ENCODE results near the gene PAM. TPM values are rescaled to one million over a fixed set of nuclear protein-coding genes. Genes with fewer than 3 reads are reported as not detected.
A peak's percentile ranks its signal among the peaks of the same experiment; 100 is the strongest.
"Not testable (repeated sequence)": the region's sequence is repeated elsewhere in the genome, so short reads cannot be mapped to it uniquely, and the experiment has no call there.

PAM gene
- total and polyA plus RNA-seq, 2 of the 8 experiments (the other 6 are each of a cell fraction or from before 2014, with no cell fraction given), result 30.4 to 67.8 TPM

GRCh38 chr5:102751903-102752376 lies 3.2 kb upstream of the PAM start:
- Histone ChIP-seq H4K91ac (replicated peaks; ENCODE audit: insufficient read length, low read length) (peak overlapping the region; percentile 56), H3K27me3 (replicated peaks in 1 of 4; ENCODE audit: control insufficient read depth in 3 of 4, extremely low read depth in 1 of 4, insufficient read depth in 3 of 4, low read length in 3 of 4) (peaks cover 1 to 14% (median 13%) of the 10 kb centered on the region in 4 experiments), H3K4me1 (replicated peaks in 1 of 4; ENCODE audit: control insufficient read depth in 3 of 4, insufficient read depth in 4 of 4, low read length in 3 of 4) (peaks cover 6 to 16% (median 11%) of the 10 kb centered on the region in 4 experiments), H3K23me2 (ENCODE audit: low read depth, low read length) (peaks cover 22% of the 10 kb centered on the region), H2BK12ac (ENCODE audit: low read depth, low read length) (peak overlapping the region; percentile 68; the same call in 1 of the 2 replicates), H4K8ac (ENCODE audit: extremely low read depth, insufficient read depth, low read length) (peak overlapping the region; percentile 53; the same call in 1 of the 2 replicates)
- DNase-seq (ENCODE audit: low read depth in 1 of 2, low spot score in 2 of 2); FAIRE-seq; H3K56ac ChIP-seq (replicated peaks; ENCODE audit: insufficient read length, low read depth, low read length); H2AFZ ChIP-seq (ENCODE audit: low read length); H3K4me3 ChIP-seq (ENCODE audit: extremely low read depth in 1 of 4, insufficient read depth in 2 of 4, low read depth in 3 of 4, low read length in 4 of 4); H3K36me3 ChIP-seq (ENCODE audit: control insufficient read depth in 2 of 4, insufficient read depth in 4 of 4, low read length in 3 of 4); H3K27ac ChIP-seq (ENCODE audit: low read depth, low read length); H3K4me2 ChIP-seq (ENCODE audit: insufficient read depth in 1 of 2, low read depth in 2 of 2, low read length in 2 of 2); POLR2A ChIA-PET (ENCODE audit: partially characterized antibody); H2BK120ac ChIP-seq (replicated peaks; ENCODE audit: low read depth, low read length); H3K79me2 ChIP-seq (ENCODE audit: control insufficient read depth in 1 of 2, insufficient read depth in 2 of 2, low read length in 2 of 2); H3K4ac ChIP-seq (replicated peaks; ENCODE audit: insufficient read length, low read depth, low read length); H3K9ac ChIP-seq (replicated peaks in 1 of 4; ENCODE audit: extremely low read depth in 1 of 4, low read depth in 3 of 4, low read length in 3 of 4); H4K20me1 ChIP-seq (replicated peaks in 1 of 2; ENCODE audit: control insufficient read depth in 1 of 2, insufficient read depth in 2 of 2, low read length in 2 of 2); H2BK15ac ChIP-seq (ENCODE audit: low read length); H2AK5ac ChIP-seq (ENCODE audit: low read depth, low read length); H3K23ac ChIP-seq (ENCODE audit: insufficient read length); H2BK5ac ChIP-seq (ENCODE audit: low read depth, low read length); H4K5ac ChIP-seq (ENCODE audit: insufficient read length, low read depth, low read length); H2BK20ac ChIP-seq (ENCODE audit: low read length); H3K79me1 ChIP-seq (ENCODE audit: low read depth, low read length); H3K14ac ChIP-seq (ENCODE audit: insufficient read length); H3K18ac ChIP-seq (ENCODE audit: extremely low read depth, low read length); H3K9me3 ChIP-seq (ENCODE audit: insufficient read depth in 2 of 2, low read depth in 1 of 2, low read length in 1 of 2): not testable (repeated sequence)
- 93% methylated on average over 19 of the region's 32 CpGs; no CpG with 5 or more reads in 1 of the 2 experiments for WGBS, 2 experiments (ENCODE audit: extremely low coverage in 1 of 2, insufficient coverage in 1 of 2, insufficient read length in 1 of 2, insufficient replicate concordance in 2 of 2, low coverage in 1 of 2, low lambda C conversion rate in 2 of 2, missing lambda C conversion rate in 1 of 2)
- CTCF ChIA-PET (ENCODE audit: partially characterized antibody), result interaction anchor here (0.6 to 2.5 kb wide), 4 partner anchors 11 to 397 kb away, joined by 3 to 7 read pairs (median 4); no protein-coding TSS in a partner anchor

Data from H1 (cell line).